ENCODE measurements around the gene SH3D19. TPM values are rescaled to one million over a fixed set of nuclear protein-coding genes. Genes with fewer than 3 reads are reported as not detected.
"Not testable (repeated sequence)": the region's sequence is repeated elsewhere in the genome, so short reads cannot be mapped to it uniquely, and the experiment has no call there.

The SH3D19 gene
- total RNA-seq, 1 experiment from 2014 or later: 45.3 TPM

- peak; percentile 54 for DNase-seq (ENCODE audit: low read depth)
Measured at GRCh38 chr4:151276787-151277562, 48.4 kb downstream of the SH3D19 start, which contains the start of gene PRSS48. PRSS48 (plus strand) TSS chr4:151277161; CDS start chr4:151277173, 12 bp downstream.

- DNase-seq (ENCODE audit: low read depth): not testable (repeated sequence)
Measured at GRCh38 chr4:151268905-151269304, 56.5 kb downstream of the SH3D19 start.

- DNase-seq (ENCODE audit: low read depth): no peak
Measured at GRCh38 chr4:151267822-151268535, 57.4 kb downstream of the SH3D19 start.

GRCh38 chr4:151267104-151267503, 58.3 kb downstream of the SH3D19 start:
- DNase-seq (ENCODE audit: low read depth): no peak

- DNase-seq (ENCODE audit: low read depth): no peak
Measured at GRCh38 chr4:151266497-151266896, 58.9 kb downstream of the SH3D19 start.

GRCh38 chr4:151263455-151263854, 62.0 kb downstream of the SH3D19 start:
- no peak for DNase-seq (ENCODE audit: low read depth)

GRCh38 chr4:151260526-151260925, 64.9 kb downstream of the SH3D19 start:
- peak; percentile 32 for DNase-seq (ENCODE audit: low read depth)

GRCh38 chr4:151259752-151260151, 65.7 kb downstream of the SH3D19 start:
- no peak for DNase-seq (ENCODE audit: low read depth)

GRCh38 chr4:151257704-151258103, 67.7 kb downstream of the SH3D19 start:
- DNase-seq (ENCODE audit: low read depth): no peak

- DNase-seq (ENCODE audit: low read depth): no peak
Measured at GRCh38 chr4:151256134-151256533, 69.3 kb downstream of the SH3D19 start.

- not testable (repeated sequence) for DNase-seq (ENCODE audit: low read depth)
Measured at GRCh38 chr4:151255680-151256079, 69.7 kb downstream of the SH3D19 start.

GRCh38 chr4:151255226-151255625, 70.2 kb downstream of the SH3D19 start:
- not testable (repeated sequence) for DNase-seq (ENCODE audit: low read depth)

GRCh38 chr4:151251603-151252304, 73.7 kb downstream of the SH3D19 start:
- no peak for DNase-seq (ENCODE audit: low read depth)

- no peak for DNase-seq (ENCODE audit: low read depth)
Measured at GRCh38 chr4:151250706-151251105, 74.7 kb downstream of the SH3D19 start.

- no peak for DNase-seq (ENCODE audit: low read depth)
Measured at GRCh38 chr4:151248519-151248918, 76.9 kb downstream of the SH3D19 start.

GRCh38 chr4:151247395-151247794, 78.0 kb downstream of the SH3D19 start:
- DNase-seq (ENCODE audit: low read depth): no peak

- DNase-seq (ENCODE audit: low read depth): no peak
Measured at GRCh38 chr4:151246742-151247141, 78.7 kb downstream of the SH3D19 start.

- no peak for DNase-seq (ENCODE audit: low read depth)
Measured at GRCh38 chr4:151242305-151242704, 83.1 kb downstream of the SH3D19 start.

GRCh38 chr4:151239608-151240007, 85.8 kb downstream of the SH3D19 start:
- DNase-seq (ENCODE audit: low read depth): no peak

- DNase-seq (ENCODE audit: low read depth): peak; percentile 10
Measured at GRCh38 chr4:151238477-151238876, 86.9 kb downstream of the SH3D19 start.

GRCh38 chr4:151236036-151236435, 89.4 kb downstream of the SH3D19 start:
- DNase-seq (ENCODE audit: low read depth): no peak

GRCh38 chr4:151235373-151235772, 90.0 kb downstream of the SH3D19 start:
- DNase-seq (ENCODE audit: low read depth): not testable (repeated sequence)

Measured in LHCN-M2 (cell line).